HG02938 (cell line): Measurements from ENCODE around the gene METTL25.
A peak's percentile ranks its signal among the peaks of the same experiment; 100 is the strongest.
"Not testable (repeated sequence)": the region's sequence is repeated elsewhere in the genome, so short reads cannot be mapped to it uniquely, and the experiment has no call there.

Experiments
- ATAC-seq: cut with Tn5 transposase; IDR thresholded peaks from one replicate; pipeline ENCODE4 v1.9.1; 2021; ENCODE audit warnings: mild to moderate bottlenecking, moderate library complexity; ENCODE audit not compliant: unreplicated experiment

Gene METTL25

GRCh38 chr12:82358200-82359114, at the start of gene METTL25, which contains the start of gene CCDC59:
METTL25 (plus strand) TSS chr12:82358529; CDS start chr12:82358566, 37 bp downstream.
CCDC59 (minus strand) TSS chr12:82358387; CDS start chr12:82358376, 11 bp downstream.
- peak; percentile 93 for ATAC-seq

GRCh38 chr12:82314406-82314892, 43.9 kb upstream of the METTL25 start:
- no peak for ATAC-seq

GRCh38 chr12:82319276-82319675, 39.1 kb upstream of the METTL25 start:
- no peak for ATAC-seq

- ATAC-seq = no peak
Observed at GRCh38 chr12:82325540-82326336, 32.6 kb upstream of the METTL25 start.

GRCh38 chr12:82326905-82327503, 31.3 kb upstream of the METTL25 start:
- ATAC-seq = peak; percentile 55

- no peak for ATAC-seq
Observed at GRCh38 chr12:82327861-82328260, 30.5 kb upstream of the METTL25 start.

- no peak for ATAC-seq
Observed at GRCh38 chr12:82329508-82329907, 28.8 kb upstream of the METTL25 start.

- ATAC-seq = no peak
Observed at GRCh38 chr12:82350161-82350560, 8.2 kb upstream of the METTL25 start.

- no peak for ATAC-seq
Observed at GRCh38 chr12:82351390-82351789, 6.9 kb upstream of the METTL25 start.

GRCh38 chr12:82357340-82357739, 989 bp upstream of the METTL25 start:
- no peak for ATAC-seq

GRCh38 chr12:82357845-82358199, 507 bp upstream of the METTL25 start:
- ATAC-seq = no peak

GRCh38 chr12:82359115-82359478, 768 bp downstream of the METTL25 start:
- peak; percentile 6 for ATAC-seq

GRCh38 chr12:82360834-82361233, 2.5 kb downstream of the METTL25 start:
- not testable (repeated sequence) for ATAC-seq

GRCh38 chr12:82361461-82361915, 3.2 kb downstream of the METTL25 start:
- ATAC-seq = no peak

- no peak for ATAC-seq
Observed at GRCh38 chr12:82363990-82364389, 5.7 kb downstream of the METTL25 start.

GRCh38 chr12:82366197-82366596, 7.9 kb downstream of the METTL25 start:
- ATAC-seq = no peak

- ATAC-seq = no peak
Observed at GRCh38 chr12:82375201-82375600, 16.9 kb downstream of the METTL25 start.

GRCh38 chr12:82378997-82379396, 20.7 kb downstream of the METTL25 start:
- no peak for ATAC-seq

- ATAC-seq = peak; percentile 49
Observed at GRCh38 chr12:82383930-82384552, 25.7 kb downstream of the METTL25 start.

GRCh38 chr12:82398879-82399278, 40.5 kb downstream of the METTL25 start:
- no peak for ATAC-seq

- no peak for ATAC-seq
Observed at GRCh38 chr12:82400819-82401218, 42.5 kb downstream of the METTL25 start.
